DND-41 (cell line): ENCODE results near the gene CDC42SE2.

Experiments
- EZH2 ChIP-seq: IDR thresholded peaks from 3 replicates; pipeline ENCODE4 v1.6.1; 2012; ENCODE audit warnings: borderline replicate concordance, low read depth, mild to moderate bottlenecking, moderate library complexity, low read length, inconsistent platforms; ENCODE audit not compliant: severe bottlenecking
- TF ChIP-seq, protein P1 (sequence below): IDR thresholded peaks from 2 replicates; pipeline ENCODE4 v1.5.1; 2012; ENCODE audit warnings: borderline replicate concordance, low read length, moderate library complexity, mild to moderate bottlenecking; ENCODE audit not compliant: poor library complexity, severe bottlenecking; ENCODE audit errors: extremely low read depth

DNA sequence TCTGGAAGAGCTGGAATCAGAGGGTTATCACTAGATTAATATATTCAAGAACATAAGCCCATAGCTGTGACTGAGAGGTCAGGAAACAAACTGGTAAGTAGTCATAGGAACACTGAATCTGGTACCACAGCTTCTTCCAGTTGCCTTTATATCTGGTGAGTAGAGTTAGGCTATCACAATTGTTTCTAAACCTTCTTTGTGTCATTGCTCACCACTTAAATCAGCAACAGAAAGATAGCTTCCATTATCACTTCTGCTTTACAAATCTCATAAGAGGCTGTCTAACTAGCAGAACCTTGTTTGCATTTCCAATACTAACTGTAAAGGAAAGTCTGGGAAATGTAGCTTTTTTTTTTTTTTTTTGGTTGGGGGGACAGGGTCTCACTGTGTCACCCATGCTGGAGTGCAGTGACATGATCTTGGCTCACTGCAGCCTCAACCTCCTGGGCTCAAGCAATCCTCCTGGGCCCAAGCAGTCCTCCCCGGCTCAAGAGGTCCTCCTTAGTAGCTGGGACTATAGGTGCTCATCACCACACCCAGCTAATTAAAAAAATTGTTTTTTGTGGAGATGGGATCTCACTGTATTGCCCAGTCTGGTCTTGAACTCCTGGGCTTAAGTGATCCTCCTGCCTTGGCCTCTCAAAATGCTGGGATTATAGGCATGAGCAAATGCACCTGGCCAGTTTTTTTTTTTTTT lies 22.0 kb downstream of the CDC42SE2 start:
- TF ChIP-seq, protein P1, sequence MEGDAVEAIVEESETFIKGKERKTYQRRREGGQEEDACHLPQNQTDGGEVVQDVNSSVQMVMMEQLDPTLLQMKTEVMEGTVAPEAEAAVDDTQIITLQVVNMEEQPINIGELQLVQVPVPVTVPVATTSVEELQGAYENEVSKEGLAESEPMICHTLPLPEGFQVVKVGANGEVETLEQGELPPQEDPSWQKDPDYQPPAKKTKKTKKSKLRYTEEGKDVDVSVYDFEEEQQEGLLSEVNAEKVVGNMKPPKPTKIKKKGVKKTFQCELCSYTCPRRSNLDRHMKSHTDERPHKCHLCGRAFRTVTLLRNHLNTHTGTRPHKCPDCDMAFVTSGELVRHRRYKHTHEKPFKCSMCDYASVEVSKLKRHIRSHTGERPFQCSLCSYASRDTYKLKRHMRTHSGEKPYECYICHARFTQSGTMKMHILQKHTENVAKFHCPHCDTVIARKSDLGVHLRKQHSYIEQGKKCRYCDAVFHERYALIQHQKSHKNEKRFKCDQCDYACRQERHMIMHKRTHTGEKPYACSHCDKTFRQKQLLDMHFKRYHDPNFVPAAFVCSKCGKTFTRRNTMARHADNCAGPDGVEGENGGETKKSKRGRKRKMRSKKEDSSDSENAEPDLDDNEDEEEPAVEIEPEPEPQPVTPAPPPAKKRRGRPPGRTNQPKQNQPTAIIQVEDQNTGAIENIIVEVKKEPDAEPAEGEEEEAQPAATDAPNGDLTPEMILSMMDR, result no peak
- TF ChIP-seq EZH2, result no peak
